Measurements from ENCODE around the gene KDR.

- no peak for TF ChIP-seq CTCF (IDR thresholded peaks at IDR 0.05)
- no peak for TF ChIP-seq POLR2A (IDR thresholded peaks at IDR 0.05)
These were observed 48.2 kb upstream of the KDR start for GRCh38 chr4:55173580-55173979.
